SK-N-SH (cell line): Measurements from ENCODE around the gene PHOSPHO2. TPM values are rescaled to one million over a fixed set of nuclear protein-coding genes. Genes with fewer than 3 reads are reported as not detected.

ENCODE experiments used
- CTCF ChIA-PET: fragments of 300-600, 350-600 bp; formaldehyde crosslinking; extraction: SDS; loops from one replicate; lab custom pipeline; 2021; lab: Yijun Ruan, JAX
- POLR2A ChIA-PET: fragments of 350-600 bp; sonication (Branson Sonifier 250); formaldehyde crosslinking; extraction: SDS; loops from one replicate; lab custom pipeline; 2020; ENCODE audit warnings: antibody characterized with exemption, inconsistent platforms; lab: Yijun Ruan, JAX
- DNase-seq: peaks from one replicate; pipeline ENCODE4 v3.0.0; 2012
- H2AFZ ChIP-seq: fragments of 200-600 bp; sonication (generic); 2 replicates; pipeline ENCODE4 v1.8.1; 2016; ENCODE audit warnings: antibody characterized with exemption, mild to moderate bottlenecking, low read depth
- H3F3A ChIP-seq: fragments of 200-600 bp; sonication (generic); replicated peaks from 2 replicates; pipeline ENCODE3; 2016; ENCODE audit warnings: antibody characterized with exemption, mild to moderate bottlenecking; ENCODE audit not compliant: insufficient read depth
- H3K27ac ChIP-seq, 2 experiments: fragments of 200-500 bp in 1 of 2; fragments of 200-600 bp in 1 of 2; sonication (Bioruptor generic) in 1 of 2; sonication (generic), shearing (Covaris generic) in 1 of 2; 2 replicates each; pipeline versions ENCODE4 v1.5.1 to v1.6.1; 2014 to 2016; ENCODE audit warnings: low read depth in 2 of 2, inconsistent platforms in 1 of 2, low read length in 1 of 2, mild to moderate bottlenecking in 1 of 2, mixed read lengths in 1 of 2
- H3K27me3 ChIP-seq: fragments of 200-600 bp; sonication (generic), shearing (Covaris generic); 2 replicates; pipeline ENCODE4 v1.6.1; 2016; ENCODE audit warnings: mixed run types; ENCODE audit not compliant: insufficient read depth
- H3K36me3 ChIP-seq, 2 experiments: fragments of 200-500 bp in 1 of 2; fragments of 200-600 bp in 1 of 2; sonication (Bioruptor generic) in 1 of 2; sonication (generic) in 1 of 2; replicated peaks in 1 of 2; 2 replicates each; pipeline versions ENCODE3 to v1.5.1; 2014 to 2016; ENCODE audit warnings: low read length in 1 of 2, mild to moderate bottlenecking in 1 of 2; ENCODE audit not compliant: insufficient read depth in 2 of 2, control insufficient read depth in 1 of 2
- H3K4me1 ChIP-seq, 2 experiments: fragments of 200-500 bp in 1 of 2; fragments of 200-600 bp in 1 of 2; sonication (Bioruptor generic) in 1 of 2; sonication (generic), shearing (Covaris generic) in 1 of 2; 2 replicates each; pipeline versions ENCODE4 v1.5.1 to v1.6.1; 2014 to 2016; ENCODE audit warnings: low read depth in 1 of 2, low read length in 1 of 2, mixed run types in 1 of 2; ENCODE audit not compliant: insufficient read depth in 2 of 2, control insufficient read depth in 1 of 2
- H3K4me2 ChIP-seq: fragments of 200-600 bp; sonication (generic), shearing (Covaris generic); 2 replicates; pipeline ENCODE4 v1.6.1; 2017; ENCODE audit warnings: mixed run types
- H3K4me3 ChIP-seq, 2 experiments: fragments of 200-500 bp in 1 of 2; fragments of 200-600 bp in 1 of 2; sonication (Bioruptor generic) in 1 of 2; sonication (generic), shearing (Covaris generic) in 1 of 2; 2 replicates each; pipeline versions ENCODE4 v1.5.1 to v1.8.1; 2014 to 2016; ENCODE audit warnings: low read depth in 2 of 2, inconsistent platforms in 1 of 2, low read length in 1 of 2, mild to moderate bottlenecking in 1 of 2, mixed read lengths in 1 of 2, moderate library complexity in 1 of 2
- H3K79me2 ChIP-seq: fragments of 200-600 bp; sonication (generic); 2 replicates; pipeline ENCODE4 v1.8.1; 2017; ENCODE audit warnings: mild to moderate bottlenecking; ENCODE audit not compliant: insufficient read depth
- H3K9ac ChIP-seq: fragments of 200-600 bp; sonication (generic); 2 replicates; pipeline ENCODE4 v1.6.1; 2017; ENCODE audit warnings: mixed run types
- H3K9me2 ChIP-seq: fragments of 200-600 bp; sonication (generic); 2 replicates; pipeline ENCODE4 v1.6.1; 2017; ENCODE audit warnings: mixed run types
- H3K9me3 ChIP-seq: fragments of 200-600 bp; sonication (generic); 2 replicates; pipeline ENCODE4 v1.6.1; 2017; ENCODE audit warnings: mixed run types, mild to moderate bottlenecking, moderate library complexity
- H4K20me1 ChIP-seq: fragments of 200-600 bp; sonication (generic); 2 replicates; pipeline ENCODE4 v1.6.1; 2017; ENCODE audit warnings: mild to moderate bottlenecking, mixed run types; ENCODE audit not compliant: insufficient read depth
- CHD2 ChIP-seq: fragments of 150-350 bp; IDR thresholded peaks from 2 replicates; pipeline ENCODE4 v1.6.1; 2018; ENCODE audit warnings: low read length; ENCODE audit not compliant: partially characterized antibody
- ELF1 ChIP-seq: IDR thresholded peaks from 2 replicates; pipeline ENCODE4 v1.4.0; 2012
- EP300 ChIP-seq, 2 experiments: IDR thresholded peaks; 2 replicates each; pipeline versions ENCODE4 v1.4.0 to v1.6.1; 2012; ENCODE audit warnings: borderline replicate concordance in 1 of 2, low read depth in 1 of 2, low read length in 1 of 2
- EZH2phosphoT487 ChIP-seq: fragments of 200-600 bp; sonication (generic); IDR thresholded peaks from 2 replicates; pipeline ENCODE4 v1.6.1; 2017; ENCODE audit warnings: low read depth, mixed run types, mild to moderate bottlenecking, antibody characterized with exemption, moderate library complexity, borderline replicate concordance
- FOSL2 ChIP-seq: IDR thresholded peaks from 2 replicates; pipeline ENCODE4 v1.4.0; 2012; ENCODE audit warnings: low read depth, mild to moderate bottlenecking, moderate library complexity, borderline replicate concordance
- FOXJ3 ChIP-seq: sonication (generic); formaldehyde crosslinking; IDR thresholded peaks from 2 replicates; pipeline ENCODE4 v1.5.1; 2020; ENCODE audit warnings: mild to moderate bottlenecking, missing genetic modification reagents
- GABPA ChIP-seq: IDR thresholded peaks from 2 replicates; pipeline ENCODE4 v1.4.0; 2012; ENCODE audit warnings: low read depth, mild to moderate bottlenecking
- MEF2A ChIP-seq: IDR thresholded peaks from 2 replicates; pipeline ENCODE4 v1.4.0; 2012; ENCODE audit warnings: low read depth, borderline replicate concordance
- POLR2AphosphoS5 ChIP-seq: IDR thresholded peaks from 2 replicates; pipeline ENCODE4 v1.6.1; 2012; ENCODE audit warnings: low read depth, low read length
- TCF12 ChIP-seq: IDR thresholded peaks from 2 replicates; pipeline ENCODE4 v1.4.0; 2012
- TEAD4 ChIP-seq: IDR thresholded peaks from 2 replicates; pipeline ENCODE4 v1.4.0; 2012; ENCODE audit warnings: mild to moderate bottlenecking, borderline replicate concordance; ENCODE audit not compliant: insufficient read depth
- YY1 ChIP-seq: IDR thresholded peaks from 2 replicates; pipeline ENCODE4 v1.4.0; 2012; ENCODE audit warnings: low read depth, mild to moderate bottlenecking
- WGBS: methylation state at CpG from one replicate; pipeline ENCODE4 v1.1.6; 2017; ENCODE audit warnings: low lambda C conversion rate; 5-methylcytosine and 5-hydroxymethylcytosine counted together
- polyA plus RNA-seq, 3 experiments: library from polyadenylated mRNA; depleted of rRNA; stranded (reverse); fragments of >200 nt; gene quantifications; 2 replicates each; pipeline ENCODE4 v1.2.3, GENCODE V29; 2012
- TF ChIP-seq, protein P1 (sequence below): IDR thresholded peaks from 2 replicates; pipeline ENCODE4 v1.4.0; 2012; ENCODE audit warnings: low read depth, borderline replicate concordance

Gene PHOSPHO2
- polyA plus RNA-seq, 1 of the 3 experiments (the other 2 are of a cell fraction), result 1.1 TPM

DNA sequence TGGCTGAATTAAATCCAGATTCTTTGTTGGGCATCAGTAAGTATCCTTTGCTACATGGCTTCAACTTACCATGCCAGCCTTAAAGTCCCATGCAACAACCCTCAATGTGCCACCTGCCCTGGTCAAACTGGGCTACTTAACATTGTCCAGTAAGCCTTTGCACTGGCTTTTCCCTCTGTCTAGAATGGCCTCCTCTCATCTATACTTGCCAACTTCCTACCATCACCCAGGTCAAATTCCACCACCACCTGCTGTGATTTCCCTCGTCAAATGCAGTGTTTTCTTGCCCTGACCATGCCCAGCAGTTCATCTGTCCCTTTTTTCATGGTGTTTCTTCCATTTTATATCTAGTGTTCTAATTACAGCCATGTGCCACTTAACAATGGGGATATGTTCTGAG, 45.1 kb downstream of the PHOSPHO2 start:
- H3K27ac ChIP-seq, result no peak overlapping the region; a peak in 1 of 4 replicates
- ChIA-PET POLR2A (interaction anchor here (0.8 kb wide), 1 partner anchor 155 kb away, joined by 3 read pairs; the partner anchor contains the start of gene PPIG), CTCF (no interaction called here)
- H3F3A ChIP-seq, result peaks cover 8% of the 10 kb centered on the region
- H3K9ac ChIP-seq, result no peak overlapping the region
- H3K79me2 ChIP-seq, result no peaks in the 10 kb centered on the region
- 74% methylated on average over 1 of the region's 1 CpG for WGBS
- H3K9me3 ChIP-seq, result no peaks in the 10 kb centered on the region
- H4K20me1 ChIP-seq, result no peaks in the 10 kb centered on the region
- no peak overlapping the region for H2AFZ ChIP-seq
- H3K4me1 ChIP-seq, result peaks cover 0 to 24% of the 10 kb centered on the region in 2 experiments; a peak in 2 of 4 replicates
- H3K27me3 ChIP-seq, result no peaks in the 10 kb centered on the region
- no peak overlapping the region for H3K4me2 ChIP-seq
- peaks cover 0 to 10% of the 10 kb centered on the region in 2 experiments for H3K36me3 ChIP-seq
- DNase-seq, result no peak
- H3K4me3 ChIP-seq, result no peak overlapping the region
- no peaks in the 10 kb centered on the region for H3K9me2 ChIP-seq
- no peak for TF ChIP-seq CHD2
- no peak for TF ChIP-seq TEAD4
- TF ChIP-seq, all 33 proteins: peak for 0

DNA sequence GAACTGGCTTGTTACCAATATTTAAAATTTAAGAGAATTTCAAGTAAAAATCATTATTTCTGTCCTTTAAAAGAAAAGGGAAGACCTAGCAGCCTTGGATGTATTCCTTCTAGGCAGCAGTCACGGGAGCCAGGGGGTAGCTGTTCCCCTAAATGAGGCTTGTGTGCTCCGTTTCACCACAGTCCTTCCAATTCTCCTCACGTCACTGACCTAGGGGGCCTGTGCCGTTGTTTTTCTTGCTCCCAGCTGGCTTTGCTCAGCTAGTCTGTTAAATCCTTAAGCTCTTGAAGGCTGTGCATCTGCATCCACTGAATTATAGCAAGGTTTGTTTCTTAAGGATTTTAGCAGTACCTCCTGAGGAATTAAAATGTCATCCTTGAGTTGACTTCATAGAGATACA, 49.3 kb downstream of the PHOSPHO2 start:
- Histone ChIP-seq H3K9me2 (no peaks in the 10 kb centered on the region), H2AFZ (no peak overlapping the region), H4K20me1 (no peaks in the 10 kb centered on the region), H3K27me3 (no peaks in the 10 kb centered on the region), H3K4me3 (no peak overlapping the region), H3K4me1 (peaks cover 0 to 7% of the 10 kb centered on the region in 2 experiments; a peak in 1 of 4 replicates), H3K9ac (no peak overlapping the region), H3K9me3 (no peaks in the 10 kb centered on the region), H3K36me3 (peaks cover 0 to 10% of the 10 kb centered on the region in 2 experiments), H3F3A (peaks cover 5% of the 10 kb centered on the region), H3K4me2 (no peak overlapping the region), H3K27ac (no peak overlapping the region), H3K79me2 (no peaks in the 10 kb centered on the region)
- no peak for TF ChIP-seq TCF12
- no peak for TF ChIP-seq POLR2AphosphoS5
- TF ChIP-seq, protein P1, sequence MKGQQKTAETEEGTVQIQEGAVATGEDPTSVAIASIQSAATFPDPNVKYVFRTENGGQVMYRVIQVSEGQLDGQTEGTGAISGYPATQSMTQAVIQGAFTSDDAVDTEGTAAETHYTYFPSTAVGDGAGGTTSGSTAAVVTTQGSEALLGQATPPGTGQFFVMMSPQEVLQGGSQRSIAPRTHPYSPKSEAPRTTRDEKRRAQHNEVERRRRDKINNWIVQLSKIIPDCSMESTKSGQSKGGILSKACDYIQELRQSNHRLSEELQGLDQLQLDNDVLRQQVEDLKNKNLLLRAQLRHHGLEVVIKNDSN, result no peak
- no peak for TF ChIP-seq EP300 (IDR thresholded peaks at IDR 0.05; ENCODE audit: borderline replicate concordance in 1 of 2, low read depth in 1 of 2, low read length in 1 of 2)
- TF ChIP-seq GABPA, result no peak
- no peak for TF ChIP-seq ELF1
- no peak for TF ChIP-seq EZH2phosphoT487
- no peak for TF ChIP-seq FOXJ3 (CRISPR knock-in tag)
- no peak for TF ChIP-seq MEF2A
- TF ChIP-seq YY1, result no peak
- TF ChIP-seq FOSL2, result no peak
- DNase-seq, result no peak
- ChIA-PET CTCF (interaction anchor here (0.6 to 1.6 kb wide), 4 partner anchors 25 to 264 kb away, joined by 3 to 7 read pairs (median 3); no protein-coding TSS in a partner anchor), POLR2A (interaction anchor here (0.6 to 1.1 kb wide), 3 partner anchors 10 to 28 kb away, joined by 3 to 4 read pairs (median 3); partner anchors contain the start of gene KLHL23)
- 91% methylated on average over 4 of the region's 4 CpGs for WGBS
